RKO (cell line): ENCODE measurements around the gene PROSER2.
A peak's percentile ranks its signal among the peaks of the same experiment; 100 is the strongest.

Experiments used
- DNase-seq: peaks from one replicate; pipeline ENCODE4 v3.0.0-alpha.2; 2016; ENCODE audit warnings: low spot score

The PROSER2 gene

DNA sequence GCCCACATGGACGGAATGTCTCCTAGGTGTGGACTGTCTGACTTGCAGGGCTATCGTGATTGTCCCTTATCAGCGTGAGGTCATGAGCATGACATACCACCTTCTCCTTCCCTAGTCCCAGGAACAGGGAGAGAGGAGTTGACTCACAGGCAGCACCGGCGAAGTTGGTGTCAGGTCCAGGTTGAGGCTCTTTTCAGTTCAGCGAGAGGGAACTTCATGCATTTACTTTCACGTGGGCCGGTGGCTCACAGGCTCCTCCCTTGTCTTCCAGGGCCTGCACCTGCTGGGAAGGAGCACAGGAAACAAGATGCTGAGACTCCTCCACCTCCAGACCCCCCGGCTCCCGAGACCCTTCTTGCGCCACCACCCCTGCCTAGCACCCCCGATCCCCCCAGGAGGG is 46.1 kb downstream of the PROSER2 start:
- no peak for DNase-seq

DNA sequence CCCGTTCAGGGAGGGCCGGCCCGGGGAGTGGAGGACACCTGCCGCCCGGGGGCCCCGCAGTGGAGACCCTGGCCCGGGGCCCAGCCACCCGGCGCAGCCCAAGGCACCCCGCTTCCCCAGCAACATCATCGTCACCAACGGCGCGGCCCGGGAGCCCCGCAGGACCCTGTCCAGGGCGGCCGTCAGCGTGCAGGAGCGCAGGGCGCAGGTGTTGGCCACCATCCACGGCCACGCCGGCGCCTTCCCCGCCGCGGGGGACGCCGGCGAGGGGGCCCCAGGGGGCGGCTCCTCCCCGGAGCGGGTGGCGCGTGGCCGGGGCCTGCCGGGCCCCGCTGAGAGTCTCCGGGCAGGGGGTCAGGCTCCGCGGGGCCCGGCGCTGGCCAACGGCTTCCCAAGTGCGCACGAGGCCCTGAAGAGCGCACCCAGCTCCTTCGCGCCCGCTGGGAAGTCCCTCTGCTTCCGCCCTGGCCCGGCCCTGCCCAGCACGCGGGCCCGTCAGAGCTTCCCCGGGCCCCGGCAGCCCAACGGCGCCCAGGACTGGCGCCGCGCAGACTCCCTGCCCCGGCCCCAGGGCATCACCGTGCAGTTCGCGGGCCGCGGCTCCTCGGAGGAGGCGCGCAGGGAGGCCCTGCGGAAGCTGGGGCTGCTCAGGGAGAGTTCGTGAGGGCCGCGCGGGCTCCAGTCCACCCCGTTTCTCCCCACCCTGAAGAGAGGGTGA is 46.7 kb downstream of the PROSER2 start:
- DNase-seq = no peak

DNA sequence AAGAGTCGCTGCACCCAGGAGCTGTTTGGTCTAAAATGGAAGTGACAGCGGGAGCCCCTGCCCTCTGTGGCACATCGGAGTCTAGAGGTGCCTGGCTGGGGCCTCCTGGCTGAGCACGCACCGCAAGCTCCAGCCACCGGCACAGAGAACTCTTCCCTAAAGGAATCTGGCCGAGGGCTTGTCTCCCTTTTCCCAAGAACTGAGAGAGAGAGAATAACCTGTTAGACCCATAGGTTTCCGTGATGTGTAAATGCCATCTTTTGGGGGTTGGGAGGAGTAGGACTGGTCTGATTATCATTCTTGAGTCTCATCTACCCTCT is 47.3 kb downstream of the PROSER2 start:
- no peak for DNase-seq

DNA sequence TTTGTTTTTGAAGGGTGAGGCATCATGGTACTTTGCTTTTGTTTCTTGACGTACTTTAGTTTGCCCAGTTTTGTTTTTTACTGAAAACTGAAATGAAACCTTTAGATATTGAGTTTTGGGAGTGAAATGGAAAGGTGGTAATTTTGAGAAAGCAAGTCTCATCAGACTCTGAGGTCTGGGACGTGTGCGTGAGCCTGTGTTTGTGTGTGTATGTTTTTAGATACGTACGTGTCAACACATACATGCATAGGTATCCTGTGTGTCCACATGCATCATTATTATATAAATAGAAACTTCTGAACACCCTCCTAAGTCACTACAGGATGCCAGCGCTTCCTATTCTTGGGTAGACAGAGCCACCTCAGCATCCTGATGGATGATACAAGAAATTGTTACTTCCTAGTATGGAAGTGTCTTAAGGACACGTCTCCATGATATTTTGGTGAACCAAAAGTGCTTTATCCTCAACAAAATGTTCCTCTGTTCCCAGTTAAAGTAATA is 47.8 kb downstream of the PROSER2 start:
- DNase-seq = no peak

DNA sequence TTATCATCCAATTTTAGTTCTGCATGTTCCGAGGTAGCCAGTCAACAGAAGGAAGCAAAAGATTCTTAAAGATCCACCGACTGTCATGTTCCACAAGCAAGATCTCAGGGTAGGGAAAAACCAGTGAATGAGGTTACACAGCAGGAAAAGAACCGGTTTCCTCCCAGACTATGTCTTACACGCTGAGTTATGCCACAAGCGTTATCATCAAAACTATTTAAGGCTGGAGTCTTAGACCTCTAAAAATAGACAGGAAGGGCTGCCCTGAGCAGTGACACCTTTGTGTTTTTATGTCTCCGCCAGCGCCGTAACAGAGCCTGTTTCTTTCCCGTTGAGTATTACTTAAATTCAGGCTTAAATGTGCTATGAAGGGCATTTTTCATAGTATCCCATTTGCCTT is 48.3 kb downstream of the PROSER2 start:
- no peak for DNase-seq

DNA sequence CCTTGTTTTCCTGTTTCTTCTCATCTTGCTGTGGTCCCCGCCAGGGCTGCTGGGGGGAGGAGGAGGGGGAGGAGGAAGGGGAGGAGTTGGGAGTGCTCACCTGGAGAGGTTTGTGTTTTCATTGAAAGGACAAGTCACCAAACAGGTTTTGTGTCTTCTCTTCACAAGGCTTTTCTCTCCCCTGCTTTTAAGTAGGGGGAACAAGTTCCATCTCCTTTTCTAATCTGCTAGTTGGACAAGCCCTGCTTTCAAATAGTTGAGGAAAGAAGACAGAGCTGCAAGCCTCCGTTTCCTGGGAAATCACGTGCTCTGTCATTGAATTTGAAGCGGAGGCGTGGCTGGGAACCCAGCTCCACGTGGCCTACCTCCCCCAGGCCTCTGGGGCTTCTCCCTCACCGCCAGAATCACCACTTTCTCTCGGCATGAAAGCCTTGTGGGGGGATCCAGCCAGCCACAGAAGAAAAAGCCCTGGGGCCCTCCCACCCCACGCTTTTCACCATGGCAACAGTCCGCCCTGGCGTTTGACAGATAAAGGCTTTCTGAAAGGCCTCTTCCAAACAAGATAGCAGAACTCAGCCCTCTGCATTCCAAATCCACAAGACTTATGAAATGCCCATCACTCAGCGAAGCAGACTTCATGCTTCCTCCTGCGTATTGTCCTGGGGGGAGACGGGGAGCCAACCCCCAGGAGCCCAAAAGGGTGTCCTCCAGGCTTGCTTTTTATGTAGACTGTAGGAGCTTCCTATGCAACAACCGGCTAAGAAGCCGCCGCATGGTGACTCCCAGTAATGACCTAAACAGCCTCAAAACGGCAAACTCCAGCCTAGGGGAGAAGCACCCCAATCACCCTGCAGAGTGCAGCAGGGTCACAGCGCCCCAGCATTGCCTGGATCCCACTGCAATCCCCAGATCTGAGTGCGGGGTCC is 51.7 kb downstream of the PROSER2 start:
- DNase-seq = no peak

DNA sequence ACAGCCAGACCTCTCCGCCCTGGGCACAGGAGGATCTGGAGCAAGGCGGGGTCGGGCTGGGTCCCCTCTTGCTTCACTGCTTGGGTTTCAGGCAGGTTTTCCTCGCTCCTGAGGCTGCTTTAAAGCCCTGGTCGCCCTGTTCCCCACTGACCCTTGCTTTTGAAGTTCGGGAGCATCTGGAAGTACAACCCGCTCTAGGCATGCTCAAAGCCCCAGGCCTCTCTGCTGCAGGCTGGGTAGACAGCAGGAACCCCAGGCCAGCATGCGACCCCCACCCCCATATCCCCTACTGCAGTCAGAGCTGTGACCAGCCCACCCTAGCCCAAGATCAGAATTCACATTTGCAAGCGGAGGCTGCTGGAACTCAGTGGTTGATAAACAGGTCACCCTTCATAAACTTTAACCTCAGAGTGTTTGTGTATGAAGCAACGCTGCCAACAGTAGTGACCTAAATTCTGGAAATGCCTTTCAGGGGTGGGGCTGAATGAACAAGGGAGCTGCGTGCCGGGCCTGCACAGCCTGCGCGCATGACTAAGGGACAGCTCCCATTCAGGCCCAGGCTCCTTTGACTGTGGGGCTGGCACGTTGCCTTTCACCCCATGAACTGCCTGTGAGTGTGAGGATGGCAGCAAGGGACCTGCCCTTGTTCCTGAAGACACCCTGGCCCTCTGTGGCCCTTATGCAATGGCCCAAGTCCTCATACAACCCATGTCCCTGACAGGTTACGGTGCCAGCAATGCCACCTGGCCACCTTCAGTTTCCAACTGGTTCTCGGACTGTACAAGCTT is 52.5 kb downstream of the PROSER2 start:
- DNase-seq = no peak

DNA sequence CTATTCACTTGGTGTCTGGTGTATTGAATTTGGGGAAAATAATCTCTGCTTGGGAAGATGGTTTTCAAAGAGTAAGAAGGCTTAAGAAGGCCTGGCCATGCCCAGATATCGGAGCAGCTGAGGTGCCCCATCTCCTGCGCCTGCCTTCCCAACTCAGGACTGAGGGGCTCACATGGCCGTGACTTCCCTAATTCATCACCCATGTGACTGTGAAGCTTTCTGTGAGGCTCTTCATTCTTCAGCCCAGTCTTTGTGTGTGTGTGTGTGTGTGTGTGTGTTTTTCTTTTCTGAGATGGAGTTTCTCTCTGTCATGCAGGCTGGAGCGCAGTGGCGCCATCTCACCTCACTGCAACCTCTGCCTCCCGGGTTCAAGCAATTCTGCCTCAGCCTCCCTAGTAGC is 53.2 kb downstream of the PROSER2 start:
- no peak for DNase-seq

DNA sequence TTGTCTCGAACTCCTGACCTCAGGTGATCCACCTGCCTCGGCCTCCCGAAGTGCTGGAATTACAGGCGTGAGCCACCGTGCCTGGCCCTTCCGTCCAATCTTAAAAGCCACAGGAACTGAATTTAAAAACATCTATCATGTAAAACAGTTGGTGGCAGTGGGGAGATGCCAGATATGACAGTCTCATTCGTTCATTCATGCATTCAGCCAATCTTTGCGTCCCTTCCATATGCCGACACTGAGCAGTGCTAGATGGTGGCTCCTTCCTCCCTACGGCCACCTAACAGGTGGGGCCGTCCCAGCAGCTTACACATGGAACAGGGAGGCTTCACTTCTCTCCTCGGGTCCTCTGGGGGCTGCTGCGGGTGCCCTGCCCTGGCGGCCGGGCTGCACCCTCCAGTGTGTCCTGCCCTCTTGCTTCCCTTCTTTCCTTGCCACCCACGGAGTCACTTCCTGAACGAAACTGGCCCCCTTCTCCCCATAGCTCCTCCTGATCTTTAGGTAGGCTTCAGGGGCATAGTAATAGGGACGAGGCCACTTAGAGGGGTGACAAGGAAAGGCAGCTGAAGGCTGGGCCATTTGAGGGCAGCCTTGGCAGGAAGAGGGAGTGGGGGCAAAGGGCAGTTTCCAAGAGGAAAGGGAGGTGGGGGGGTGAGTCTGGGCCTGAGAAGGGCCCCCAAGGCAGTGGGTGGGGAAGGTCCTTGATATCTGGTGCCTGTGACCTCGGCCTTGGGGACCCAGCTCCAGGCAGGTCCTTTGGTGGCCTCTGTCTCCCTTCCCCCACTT is 53.8 kb downstream of the PROSER2 start:
- DNase-seq = no peak

DNA sequence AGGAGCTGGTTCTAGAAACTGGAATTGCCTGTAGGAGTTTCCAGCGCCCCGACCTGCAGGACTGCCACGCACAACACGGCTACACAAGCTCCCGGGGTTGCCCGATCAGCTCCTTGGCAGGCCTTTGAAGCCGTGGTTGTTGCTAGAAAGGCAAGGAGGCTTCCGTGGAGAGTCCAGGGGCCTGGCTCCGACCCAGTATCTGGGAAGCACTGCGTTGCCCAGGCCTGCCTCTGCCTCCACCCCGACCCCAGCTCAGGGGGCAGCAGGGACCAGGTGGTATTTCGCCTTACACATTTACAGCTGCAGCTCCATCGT is 54.4 kb downstream of the PROSER2 start:
- DNase-seq = no peak

DNA sequence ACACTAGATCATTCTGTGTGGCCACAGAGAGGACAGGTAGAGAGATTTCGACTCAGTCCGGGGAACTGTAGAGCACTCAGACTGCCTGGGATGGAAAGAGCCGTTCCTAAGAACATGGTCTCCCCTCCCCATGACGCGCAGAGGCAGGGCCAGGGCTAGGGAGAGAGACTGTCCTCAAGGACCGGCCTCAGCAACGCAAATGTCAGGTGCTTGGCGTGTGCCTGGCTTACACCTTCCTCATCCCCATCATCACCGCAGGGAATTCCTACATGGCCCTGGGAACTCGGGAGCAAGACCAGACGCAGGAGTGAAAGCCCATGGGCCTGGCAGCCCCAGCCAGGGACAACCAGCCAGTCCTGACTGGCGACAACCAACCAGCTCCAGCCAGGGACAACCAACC is 55.6 kb downstream of the PROSER2 start:
- DNase-seq = no peak

DNA sequence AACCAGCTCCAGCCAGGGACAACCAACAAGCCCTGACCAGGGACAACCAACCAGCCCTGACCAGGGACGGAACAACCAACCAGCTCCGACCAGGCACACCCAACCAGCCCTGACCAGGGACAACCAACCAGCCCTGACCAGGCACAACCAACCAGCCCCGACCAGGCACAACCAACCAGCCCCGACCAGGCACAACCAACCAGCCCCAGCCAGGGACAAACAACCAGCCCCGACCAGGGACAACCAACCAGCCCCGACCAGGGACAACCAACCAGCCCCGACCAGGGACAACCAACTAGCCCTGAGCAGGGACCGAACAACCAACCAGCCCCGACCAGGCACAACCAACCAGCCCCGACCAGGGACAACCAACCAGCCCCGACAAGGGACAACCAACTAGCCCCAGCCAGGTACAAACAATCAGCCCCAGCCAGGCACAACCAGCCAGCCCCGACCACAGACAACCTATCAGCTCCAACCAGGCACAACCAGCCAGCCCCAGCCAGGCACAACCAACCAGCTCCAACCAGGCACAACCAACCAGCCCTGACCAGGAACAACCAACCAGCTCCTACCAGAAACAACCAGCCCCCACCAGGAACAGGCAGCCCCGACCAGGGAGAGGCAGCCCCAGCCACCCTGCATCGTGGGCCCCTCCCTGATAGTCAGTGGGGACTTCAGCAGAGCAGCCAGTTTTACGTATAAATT is 56.4 kb downstream of the PROSER2 start:
- DNase-seq = no peak

DNA sequence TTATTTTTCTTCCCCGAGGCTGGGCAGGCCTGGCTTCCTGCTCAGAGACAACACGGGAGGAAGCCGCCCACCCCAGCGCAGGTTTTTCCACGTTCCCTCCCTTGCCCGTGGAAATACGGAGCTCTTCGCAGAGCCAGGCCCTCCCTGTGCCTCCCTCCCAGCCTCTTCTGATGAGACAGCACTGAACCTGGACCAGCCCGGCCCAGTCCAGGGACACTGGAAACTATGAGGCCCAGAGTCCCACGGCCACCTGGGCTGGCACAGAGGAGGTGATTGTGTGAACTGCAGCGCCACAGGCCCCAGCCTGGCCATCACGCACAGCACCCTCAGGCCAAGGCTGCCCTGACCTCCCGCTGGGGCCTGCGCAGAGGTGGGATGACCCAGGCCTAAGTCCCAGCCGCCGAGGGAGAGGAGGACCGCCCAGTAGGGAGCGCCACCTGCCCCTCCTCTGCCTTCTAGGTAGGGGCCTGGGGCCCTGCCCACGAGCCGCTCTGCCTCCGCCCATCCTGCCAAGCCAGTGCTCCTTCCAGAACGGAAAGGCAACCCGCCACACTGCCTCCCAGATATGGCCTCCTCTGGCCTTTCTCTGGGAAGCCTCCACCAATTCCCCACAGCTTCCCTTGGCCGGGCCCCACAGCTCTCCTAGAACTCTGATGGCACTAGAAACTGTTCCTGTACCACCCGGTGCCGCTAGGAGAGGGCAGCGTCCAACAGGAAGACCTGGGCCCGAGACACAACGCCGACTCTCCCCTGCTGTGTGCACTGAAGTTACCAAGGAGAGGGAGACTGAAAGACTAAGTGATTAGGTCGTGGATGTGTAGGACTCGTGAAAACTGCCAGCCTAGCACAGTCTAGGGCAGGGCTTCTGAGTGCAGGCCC is 57.2 kb downstream of the PROSER2 start:
- DNase-seq = no peak

DNA sequence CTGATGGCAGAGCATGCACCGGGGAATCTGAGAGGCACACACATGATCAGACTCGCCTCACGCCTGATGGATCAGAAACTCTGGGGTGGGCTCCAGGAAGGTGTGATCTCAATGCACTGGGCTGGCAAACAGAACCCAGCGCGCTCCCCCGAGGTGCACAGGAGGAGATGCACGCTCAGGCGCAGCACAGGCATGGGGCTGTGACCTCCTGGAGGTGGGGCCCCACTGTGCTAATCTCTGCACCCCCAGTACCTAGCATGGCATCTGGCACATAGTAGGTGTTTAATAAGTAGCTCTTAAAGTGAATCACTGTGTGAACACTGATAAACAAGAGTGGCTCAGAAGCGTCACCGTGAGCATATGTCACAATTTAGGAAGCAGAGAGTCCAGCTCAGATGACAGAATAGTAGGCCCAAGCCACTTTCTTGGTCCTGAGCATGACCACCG is 57.9 kb downstream of the PROSER2 start:
- DNase-seq = no peak

DNA sequence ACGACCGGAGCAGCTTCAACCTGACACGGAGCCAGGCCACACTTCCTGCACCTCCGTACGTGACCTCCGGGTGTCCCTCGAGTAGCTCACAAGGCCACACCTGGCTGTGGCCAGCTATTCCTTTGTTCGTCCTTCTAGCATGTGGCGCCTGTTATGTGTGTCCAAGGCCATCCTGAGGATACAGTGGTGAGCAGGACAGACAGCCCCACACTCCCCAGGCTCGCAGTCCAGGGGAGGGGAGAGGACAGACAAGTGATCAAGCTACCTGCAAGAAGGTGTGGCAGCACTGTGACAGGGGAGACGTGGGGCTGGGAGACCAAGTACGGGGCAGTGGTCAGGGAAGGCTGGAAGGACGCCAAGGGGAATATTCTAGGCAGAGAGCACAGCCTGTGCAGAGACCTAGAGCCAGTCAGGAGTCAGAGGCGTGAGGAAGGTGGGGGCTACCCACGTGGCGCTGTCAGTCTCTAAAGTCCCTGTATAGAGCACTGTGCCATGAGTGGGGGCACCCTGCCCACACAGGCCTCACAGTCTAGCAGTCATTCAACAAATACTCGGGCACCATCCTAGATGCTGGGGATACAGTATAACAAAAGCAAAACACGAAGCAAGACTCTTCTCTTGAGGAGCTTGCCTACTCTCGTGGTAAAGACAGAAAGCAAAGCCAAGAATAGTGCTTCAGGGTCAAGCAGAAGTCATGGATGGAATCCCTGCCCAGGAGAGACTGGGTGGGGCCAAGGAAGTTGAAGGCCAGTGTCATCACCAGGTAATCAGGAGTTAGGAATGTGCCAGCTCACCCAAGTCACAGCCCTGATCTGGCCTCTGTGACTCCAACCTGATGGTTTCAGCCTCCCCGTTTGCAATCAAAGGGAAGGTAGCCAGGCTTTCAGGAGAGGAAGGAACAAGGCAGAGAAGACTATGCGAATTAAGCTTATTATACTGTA is 58.6 kb downstream of the PROSER2 start:
- DNase-seq = peak; percentile 61

DNA sequence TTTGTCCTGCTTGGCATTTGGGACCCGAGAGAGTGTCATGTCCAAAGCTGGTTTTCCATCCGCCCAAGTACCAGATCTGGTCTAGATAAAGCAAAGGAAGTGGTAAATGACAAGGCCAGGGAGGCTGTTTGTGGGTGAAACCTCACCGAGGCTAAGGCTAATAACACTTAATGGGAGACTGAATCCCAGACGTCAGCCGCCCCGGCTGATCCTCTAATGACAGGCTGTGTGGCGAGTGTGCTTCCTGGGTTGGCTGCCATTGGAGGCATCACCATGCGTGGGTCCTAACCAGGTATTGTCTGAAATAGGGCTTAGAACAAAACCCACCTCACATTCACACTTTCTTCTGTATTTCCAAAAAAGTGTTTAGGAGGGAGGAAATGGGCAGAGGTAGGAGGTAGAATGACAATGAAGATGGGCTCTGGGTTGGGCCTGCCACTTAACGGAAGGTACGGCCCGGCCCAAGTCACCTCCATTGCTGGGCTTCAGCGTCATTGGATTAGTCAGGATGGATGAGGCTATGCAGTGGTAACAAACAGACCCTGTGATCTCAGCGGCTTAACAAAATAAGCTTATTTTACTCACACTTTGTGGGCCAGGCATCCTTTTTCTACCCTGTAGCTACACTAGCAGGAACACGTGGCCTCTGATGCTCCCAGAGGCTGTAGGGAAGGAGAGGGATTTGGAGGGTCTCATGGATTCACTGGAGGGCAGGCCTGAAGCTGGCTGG is 59.7 kb downstream of the PROSER2 start:
- DNase-seq = no peak

DNA sequence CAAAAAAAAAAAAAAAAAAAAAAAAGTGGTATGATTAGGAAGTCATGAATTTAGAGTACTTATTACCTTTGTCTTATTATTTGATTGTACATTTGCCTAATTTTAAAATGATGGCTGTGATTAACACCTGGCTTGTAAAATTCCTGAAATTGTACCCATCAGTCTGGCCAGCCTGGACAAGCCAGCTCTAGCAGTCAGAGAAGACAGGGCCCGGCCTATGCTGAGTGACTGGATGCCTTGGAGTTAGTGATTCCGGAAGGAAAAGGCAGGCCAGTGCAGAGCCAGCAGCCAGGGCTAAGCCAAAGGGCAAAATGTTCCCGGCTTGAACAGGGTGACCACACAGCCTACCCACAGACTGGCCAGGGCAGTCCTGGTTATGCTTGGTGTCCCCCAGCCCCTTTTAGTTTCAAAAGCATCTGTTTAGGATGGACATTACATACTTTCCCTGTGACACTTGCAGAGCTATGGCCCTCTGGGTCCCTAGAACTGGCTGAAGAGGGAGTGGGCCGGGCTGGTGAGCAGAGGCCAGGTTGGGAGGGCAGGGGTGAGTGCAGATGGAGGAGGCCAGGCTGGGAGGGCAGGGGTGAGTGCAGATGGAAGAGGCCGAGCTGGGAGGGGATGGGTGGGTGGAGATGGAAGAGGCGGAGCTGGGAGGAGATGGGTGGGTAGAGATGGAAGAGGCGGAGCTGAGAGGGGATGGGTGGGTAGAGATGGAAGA is 61.7 kb downstream of the PROSER2 start:
- DNase-seq = no peak
